ENCODE data around the gene GATA5. TPM values are rescaled to one million over a fixed set of nuclear protein-coding genes. Genes with fewer than 3 reads are reported as not detected.

Gene GATA5
- total RNA-seq, 1 experiment from 2014 or later, result 1.4 TPM

GRCh38 chr20:62517168-62517567 lies 41.4 kb upstream of the GATA5 start (continued):
- TF ChIP-seq ZNF281 (CRISPR knock-in tag; IDR thresholded peaks at IDR 0.05) (no peak), ZMAT4 (CRISPR knock-in tag; IDR thresholded peaks at IDR 0.05) (no peak)

GRCh38 chr20:62516338-62516737 lies 40.5 kb upstream of the GATA5 start:
- no peak overlapping the region for H3K27ac Mint-ChIP-seq
- H3K27me3 Mint-ChIP-seq (ENCODE audit: low read depth), result no peaks in the 10 kb centered on the region
- ATAC-seq (peak; percentile 60; the same call in 1 of the 2 replicates), DNase-seq (ENCODE audit: low spot score) (peak; percentile 41)
- no peak overlapping the region for H3K4me3 Mint-ChIP-seq
- POLR2A ChIA-PET, result no interaction called here
- no peaks in the 10 kb centered on the region; the same call in 1 of the 2 replicates for H3K4me1 Mint-ChIP-seq
- H3K36me3 Mint-ChIP-seq, result no peaks in the 10 kb centered on the region
- no peak for TF ChIP-seq NFATC4 (CRISPR knock-in tag; IDR thresholded peaks at IDR 0.05)
- TF ChIP-seq ETV6 (CRISPR knock-in tag; IDR thresholded peaks at IDR 0.05), result no peak
- TF ChIP-seq HMGXB4 (CRISPR knock-in tag; IDR thresholded peaks at IDR 0.05), result no peak
- no peak for TF ChIP-seq ZNF219 (CRISPR knock-in tag; IDR thresholded peaks at IDR 0.05; ENCODE audit: borderline replicate concordance)
- TF ChIP-seq OVOL2 (CRISPR knock-in tag; IDR thresholded peaks at IDR 0.05; ENCODE audit: borderline replicate concordance), result no peak
- no peak for TF ChIP-seq ESRRA (CRISPR knock-in tag; IDR thresholded peaks at IDR 0.05; ENCODE audit: borderline replicate concordance)
- TF ChIP-seq CDX4 (CRISPR knock-in tag; IDR thresholded peaks at IDR 0.05; ENCODE audit: borderline replicate concordance), result no peak
- no peaks in the 10 kb centered on the region for H3K9me3 Mint-ChIP-seq
- CTCF ChIA-PET, result interaction anchor here (0.6 to 5.0 kb wide), 7 partner anchors 17 to 275 kb away, joined by 3 to 22 read pairs (median 3); no protein-coding TSS in a partner anchor

- Mint-ChIP-seq H3K27ac (no peak overlapping the region), H3K36me3 (no peaks in the 10 kb centered on the region), H3K9me3 (no peaks in the 10 kb centered on the region), H3K4me3 (no peak overlapping the region), H3K4me1 (no peaks in the 10 kb centered on the region; the same call in 1 of the 2 replicates), H3K27me3 (ENCODE audit: low read depth) (no peaks in the 10 kb centered on the region)
- DNase-seq (ENCODE audit: low spot score) (no peak), ATAC-seq (no peak)
- ChIA-PET CTCF (interaction anchor here (0.7 to 5.0 kb wide), 9 partner anchors 9 to 275 kb away, joined by 3 to 22 read pairs (median 3); no protein-coding TSS in a partner anchor), POLR2A (no interaction called here)
- TF ChIP-seq E2F1 (CRISPR knock-in tag; IDR thresholded peaks at IDR 0.05), result no peak
- TF ChIP-seq ZNF532 (CRISPR knock-in tag; IDR thresholded peaks at IDR 0.05; ENCODE audit: borderline replicate concordance), result no peak
- TF ChIP-seq GTF2I (CRISPR knock-in tag; conservative IDR thresholded peaks at IDR 0.05), result no peak
- TF ChIP-seq ATF1 (CRISPR knock-in tag; IDR thresholded peaks at IDR 0.05), result no peak
- no peak for TF ChIP-seq ARID4B (CRISPR knock-in tag; IDR thresholded peaks at IDR 0.05; ENCODE audit: borderline replicate concordance)
- no peak for TF ChIP-seq TCF7 (CRISPR knock-in tag; IDR thresholded peaks at IDR 0.05; ENCODE audit: low read depth)
- no peak for TF ChIP-seq MYBL2 (CRISPR knock-in tag; IDR thresholded peaks at IDR 0.05)
- TF ChIP-seq KAT7 (CRISPR knock-in tag; IDR thresholded peaks at IDR 0.05; ENCODE audit: borderline replicate concordance), result no peak
- TF ChIP-seq TEAD1 (CRISPR knock-in tag; IDR thresholded peaks at IDR 0.05), result no peak
These were observed 40.0 kb upstream of the GATA5 start for GRCh38 chr20:62515826-62516225.

Measured in WTC11 (cell line).